NCI-H146 (cell line): Measurements from ENCODE around the gene BECN2.

Source experiments
- DNase-seq: peaks from one replicate; lab custom pipeline; 2025; lab: John Stamatoyannopoulos, UW

The BECN2 gene, protein sequence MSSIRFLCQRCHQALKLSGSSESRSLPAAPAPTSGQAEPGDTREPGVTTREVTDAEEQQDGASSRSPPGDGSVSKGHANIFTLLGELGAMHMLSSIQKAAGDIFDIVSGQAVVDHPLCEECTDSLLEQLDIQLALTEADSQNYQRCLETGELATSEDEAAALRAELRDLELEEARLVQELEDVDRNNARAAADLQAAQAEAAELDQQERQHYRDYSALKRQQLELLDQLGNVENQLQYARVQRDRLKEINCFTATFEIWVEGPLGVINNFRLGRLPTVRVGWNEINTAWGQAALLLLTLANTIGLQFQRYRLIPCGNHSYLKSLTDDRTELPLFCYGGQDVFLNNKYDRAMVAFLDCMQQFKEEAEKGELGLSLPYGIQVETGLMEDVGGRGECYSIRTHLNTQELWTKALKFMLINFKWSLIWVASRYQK

DNA sequence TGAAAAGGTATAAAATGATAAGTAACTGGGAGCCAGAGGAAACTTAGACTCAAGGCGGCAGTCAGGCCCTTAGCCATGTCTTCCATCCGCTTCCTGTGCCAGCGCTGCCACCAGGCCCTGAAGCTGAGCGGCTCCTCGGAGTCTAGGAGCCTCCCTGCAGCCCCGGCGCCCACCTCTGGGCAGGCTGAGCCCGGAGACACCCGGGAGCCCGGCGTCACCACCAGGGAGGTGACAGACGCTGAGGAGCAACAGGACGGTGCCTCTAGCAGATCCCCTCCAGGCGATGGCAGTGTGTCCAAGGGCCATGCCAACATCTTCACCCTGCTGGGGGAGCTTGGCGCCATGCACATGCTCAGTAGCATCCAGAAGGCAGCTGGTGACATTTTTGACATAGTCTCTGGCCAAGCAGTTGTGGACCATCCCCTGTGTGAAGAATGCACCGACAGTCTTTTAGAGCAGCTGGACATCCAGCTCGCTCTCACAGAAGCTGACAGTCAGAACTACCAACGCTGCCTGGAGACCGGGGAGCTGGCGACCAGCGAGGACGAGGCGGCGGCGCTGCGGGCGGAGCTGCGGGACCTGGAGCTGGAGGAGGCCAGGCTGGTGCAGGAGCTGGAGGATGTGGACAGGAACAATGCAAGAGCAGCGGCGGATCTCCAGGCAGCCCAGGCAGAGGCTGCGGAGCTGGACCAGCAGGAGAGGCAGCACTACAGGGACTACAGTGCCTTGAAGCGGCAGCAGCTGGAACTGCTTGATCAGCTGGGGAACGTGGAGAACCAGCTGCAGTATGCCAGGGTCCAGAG lies at the start of gene BECN2:
TSS of gene BECN2 (plus strand) at position 76 of the 803 bp plus-strand sequence. CDS start at position 76, 0 bp downstream.
- DNase-seq = peak; percentile 90

DNA sequence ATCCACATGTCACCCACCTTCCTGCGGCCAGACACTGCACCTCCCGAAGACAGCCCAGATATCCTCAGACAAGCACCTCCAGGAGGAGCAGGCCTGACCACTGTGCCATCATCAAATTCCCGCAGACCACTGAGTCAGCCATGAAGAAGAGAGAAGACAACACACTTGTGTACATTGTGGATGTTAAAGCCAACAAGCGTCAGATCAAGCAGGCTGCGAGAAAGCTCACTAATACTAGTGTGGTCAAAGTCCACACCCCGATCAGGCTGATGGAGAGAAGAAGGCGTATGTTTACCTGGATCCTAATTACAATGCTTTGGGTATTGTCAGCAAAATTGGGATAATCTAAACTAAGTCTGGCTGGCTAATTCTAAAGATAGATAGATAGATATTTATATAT lies 41.4 kb upstream of the BECN2 start:
- DNase-seq = no peak

DNA sequence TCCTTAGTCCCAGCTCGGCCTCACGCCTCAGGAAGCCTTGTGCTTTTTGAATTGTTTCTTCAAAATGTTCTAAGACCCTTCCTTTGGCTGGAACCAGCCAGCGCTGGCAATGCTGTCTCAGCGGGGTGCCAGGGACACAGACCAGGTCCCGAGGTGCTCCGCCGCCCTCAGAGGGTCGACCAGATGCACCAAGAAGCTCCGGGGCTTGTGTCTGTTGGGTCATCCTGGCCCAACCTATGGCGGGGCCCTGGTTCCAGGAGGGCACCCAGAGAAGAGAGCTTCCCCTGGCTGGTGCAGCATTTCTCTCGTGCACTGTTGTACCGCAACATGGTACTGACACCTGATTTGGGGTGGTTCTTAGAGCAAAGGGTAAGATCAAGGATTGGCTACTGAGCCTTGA lies 40.1 kb upstream of the BECN2 start:
- no peak for DNase-seq

DNA sequence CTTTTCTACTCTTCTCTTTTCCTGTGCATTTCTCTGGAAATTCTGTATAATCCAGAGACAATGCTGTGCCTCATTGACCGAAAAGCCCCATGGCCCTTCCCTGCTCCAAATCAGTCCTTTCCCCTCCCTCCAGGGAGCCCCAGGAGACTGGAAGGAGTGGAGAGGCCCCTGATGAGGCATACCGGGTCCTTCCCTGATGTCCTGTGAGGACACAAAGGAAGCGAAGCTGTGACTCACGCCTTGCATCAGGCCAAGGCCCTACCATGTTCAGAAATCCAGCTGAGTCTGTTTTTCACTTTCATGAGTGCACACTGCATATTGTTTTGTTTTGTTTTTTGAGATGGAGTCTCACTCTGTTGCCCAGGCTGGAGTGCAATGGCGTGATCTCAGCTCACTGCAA lies 38.7 kb upstream of the BECN2 start:
- DNase-seq = no peak

DNA sequence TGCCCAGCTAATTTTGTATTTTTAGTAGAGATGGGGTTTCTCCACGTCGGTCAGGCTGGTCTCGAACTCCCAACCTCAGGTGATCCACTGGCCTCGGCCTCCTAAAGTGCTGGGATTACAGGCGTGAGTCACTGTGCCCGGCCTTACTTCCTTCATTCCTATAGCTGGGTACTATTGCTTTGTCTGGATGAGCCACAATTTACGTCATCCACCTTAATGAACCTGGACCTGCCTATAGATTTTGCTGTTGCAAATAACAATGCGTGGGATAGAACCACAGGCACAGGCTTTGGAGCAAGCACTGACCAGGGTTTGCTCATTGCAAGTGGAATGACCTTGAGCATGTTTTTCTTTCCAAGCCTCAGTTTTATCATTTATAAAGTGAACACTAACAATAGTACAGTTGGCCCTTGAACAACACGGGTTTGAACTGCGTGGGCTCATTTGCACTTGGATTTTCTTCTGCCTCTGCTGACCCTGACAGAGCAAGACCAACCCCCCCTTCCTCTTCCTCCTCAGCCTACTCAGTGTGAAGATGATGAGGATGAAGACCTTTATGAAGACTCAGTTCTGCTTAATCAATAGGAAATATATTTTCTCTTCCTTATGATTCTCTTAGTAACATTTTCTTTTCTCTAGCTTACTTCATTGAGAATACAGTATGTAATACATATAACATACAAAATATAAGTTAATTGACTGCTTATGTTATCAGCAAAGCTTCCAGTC lies 33.3 kb upstream of the BECN2 start:
- no peak for DNase-seq

DNA sequence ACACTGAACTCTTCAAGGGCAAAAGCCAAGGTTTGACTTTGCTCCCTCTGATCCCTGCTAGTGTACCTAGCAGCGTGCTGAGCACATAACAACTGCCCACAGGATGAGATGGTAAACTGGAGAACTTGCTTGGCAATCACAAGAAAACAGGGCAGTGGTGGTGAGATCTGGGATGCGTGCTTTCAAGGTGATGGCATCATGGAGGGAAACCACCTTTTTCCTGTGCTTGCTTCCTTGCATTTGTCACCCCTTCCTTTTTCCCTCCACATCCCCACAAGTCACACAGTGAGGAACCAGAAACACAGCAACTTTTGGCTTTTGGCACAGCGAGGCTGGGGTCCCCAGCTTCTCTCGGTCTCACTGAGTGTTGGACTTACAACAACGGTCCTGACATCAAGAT lies 31.4 kb upstream of the BECN2 start:
- DNase-seq = no peak

DNA sequence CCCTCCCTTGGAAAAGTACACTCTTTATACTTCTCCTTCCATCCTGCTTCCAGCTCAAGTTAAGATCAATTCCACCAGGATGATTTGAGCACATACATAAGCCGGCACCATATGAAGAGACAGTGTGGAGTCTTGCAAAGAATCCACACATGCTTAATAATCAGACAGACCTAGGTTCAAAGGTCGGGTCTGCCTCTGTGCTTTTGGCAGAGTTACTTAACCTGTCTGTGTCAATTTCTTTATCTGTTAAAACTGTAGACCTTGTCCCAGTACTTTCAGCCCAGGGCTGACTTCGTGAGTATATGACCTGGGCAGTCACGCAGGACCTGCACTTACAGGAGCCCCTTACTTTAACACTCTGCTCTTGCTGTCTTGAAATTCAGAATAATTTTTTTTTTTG lies 30.2 kb upstream of the BECN2 start:
- DNase-seq = no peak

DNA sequence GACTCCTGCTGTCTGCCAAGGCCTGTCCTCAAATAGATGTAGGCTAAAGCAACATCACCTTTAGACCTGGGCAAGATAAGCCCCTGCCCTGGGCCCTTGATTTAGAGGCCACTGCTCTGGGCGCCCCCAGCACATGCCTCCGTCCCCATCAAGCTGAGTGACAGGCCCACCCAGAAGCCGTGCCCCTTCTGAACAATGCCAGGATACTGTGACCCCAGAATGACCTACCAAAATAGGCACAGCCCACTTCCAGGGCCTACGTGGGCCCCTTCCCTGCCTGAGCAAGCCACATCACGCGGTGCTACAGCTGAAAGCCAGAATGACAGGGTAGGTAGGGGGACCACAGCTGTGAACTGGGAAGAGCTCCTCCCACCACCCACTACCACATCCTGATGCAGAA lies 24.7 kb upstream of the BECN2 start:
- DNase-seq = no peak

DNA sequence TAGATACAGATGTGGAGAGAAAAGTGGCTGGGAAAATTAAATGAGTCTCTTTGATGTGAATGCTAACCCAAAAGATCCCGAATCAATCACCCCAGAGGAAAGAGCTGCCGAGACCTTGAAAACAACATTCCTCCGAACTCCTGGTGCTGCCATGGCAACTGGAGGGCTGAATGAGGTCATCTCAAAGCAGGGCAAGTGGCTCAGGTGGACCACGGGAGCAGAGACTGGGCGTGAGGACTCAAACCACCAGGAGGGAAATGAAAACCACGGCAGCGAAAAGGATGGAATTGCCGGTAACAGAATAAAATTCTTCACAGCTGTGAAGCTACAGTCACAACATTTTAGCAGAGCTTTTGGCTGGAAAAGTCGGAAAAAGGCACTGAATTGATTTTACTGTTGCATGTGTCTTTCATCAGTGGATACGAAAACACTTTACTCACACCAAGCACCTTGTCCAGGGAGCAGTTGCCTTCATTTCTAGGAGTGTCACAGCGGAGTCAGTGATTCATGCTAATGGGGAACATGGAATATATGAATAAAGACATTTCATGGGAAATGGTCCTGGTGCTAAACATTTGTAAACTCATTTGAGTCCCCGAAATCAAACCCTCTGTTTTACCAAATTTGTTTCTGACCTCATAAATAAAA lies 23.2 kb upstream of the BECN2 start:
- peak; percentile 74 for DNase-seq

DNA sequence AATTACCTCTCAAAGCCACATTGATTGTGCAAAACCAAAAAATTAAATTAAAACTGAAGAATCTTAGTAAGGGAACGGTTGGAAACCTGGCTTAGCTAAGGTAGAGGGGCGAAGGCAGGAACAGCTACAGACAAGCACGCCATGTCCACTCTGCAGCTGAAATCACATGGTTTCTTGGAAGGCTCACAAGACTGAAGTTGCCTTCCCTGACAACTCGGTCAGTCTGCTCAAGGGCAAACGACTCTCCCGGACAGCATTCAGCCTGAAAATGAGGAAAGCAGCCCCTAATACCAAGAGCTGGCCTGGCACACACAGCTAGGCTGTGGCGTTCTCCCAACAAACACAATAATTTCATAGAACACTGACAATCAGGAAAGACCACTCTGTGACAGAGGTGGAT lies 22.7 kb upstream of the BECN2 start:
- DNase-seq = no peak

DNA sequence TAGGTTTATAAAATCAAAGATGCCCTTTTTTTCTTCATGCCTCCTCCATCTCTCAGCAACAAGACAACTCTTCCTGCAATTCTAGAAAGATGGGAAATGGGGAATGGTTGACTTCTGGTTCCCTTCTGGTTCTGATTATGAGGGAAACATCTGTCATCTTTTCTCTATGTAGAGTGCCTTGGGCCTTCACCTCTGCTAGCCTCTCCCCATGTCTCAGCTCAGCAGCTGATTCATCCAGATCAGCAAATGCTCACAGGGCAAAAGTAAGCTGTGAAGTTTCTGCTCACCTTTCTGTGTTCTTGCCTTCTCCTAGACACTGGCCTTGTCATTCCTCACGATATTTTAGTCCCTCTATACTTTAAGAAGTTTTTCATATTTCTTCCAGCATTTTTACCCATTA lies 17.8 kb upstream of the BECN2 start:
- no peak for DNase-seq

DNA sequence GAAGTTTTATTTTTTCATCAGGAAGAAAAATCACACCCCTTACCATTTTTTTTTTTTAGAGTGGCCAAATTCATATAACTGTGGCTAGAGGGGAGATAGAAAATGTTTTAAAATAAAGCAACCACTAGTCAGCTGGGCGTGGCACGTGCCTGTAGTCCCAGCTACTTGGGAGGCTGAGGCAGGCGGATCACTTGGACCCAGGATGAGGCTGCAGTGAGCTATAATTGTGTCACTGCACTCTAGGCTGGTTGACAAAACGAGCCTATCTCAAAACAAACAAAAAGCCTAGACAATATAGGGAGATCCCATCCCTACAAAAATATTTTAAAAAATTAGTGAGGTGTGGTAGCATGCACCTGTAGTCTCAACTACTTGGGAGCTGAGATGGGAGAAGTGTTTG lies 14.8 kb upstream of the BECN2 start:
- no peak for DNase-seq

DNA sequence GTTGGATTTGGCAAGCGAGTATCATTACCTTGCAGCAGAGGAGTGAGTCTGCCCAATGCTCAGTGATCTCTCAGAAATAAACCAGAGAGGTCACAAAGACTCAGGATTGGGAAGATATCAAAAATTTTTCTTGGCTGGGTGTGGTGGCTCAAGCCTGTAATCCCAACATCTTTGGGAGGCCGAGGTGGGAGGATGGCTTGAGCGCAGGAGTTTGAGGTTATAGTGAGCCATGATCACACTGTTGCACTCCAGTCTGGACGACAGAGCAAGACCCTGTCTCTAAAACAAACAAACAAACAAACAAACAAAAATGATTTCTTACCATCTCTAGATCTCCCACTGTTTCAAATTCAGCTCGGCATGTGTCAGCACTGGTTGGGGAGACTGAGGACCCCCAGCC lies 13.3 kb upstream of the BECN2 start:
- no peak for DNase-seq

DNA sequence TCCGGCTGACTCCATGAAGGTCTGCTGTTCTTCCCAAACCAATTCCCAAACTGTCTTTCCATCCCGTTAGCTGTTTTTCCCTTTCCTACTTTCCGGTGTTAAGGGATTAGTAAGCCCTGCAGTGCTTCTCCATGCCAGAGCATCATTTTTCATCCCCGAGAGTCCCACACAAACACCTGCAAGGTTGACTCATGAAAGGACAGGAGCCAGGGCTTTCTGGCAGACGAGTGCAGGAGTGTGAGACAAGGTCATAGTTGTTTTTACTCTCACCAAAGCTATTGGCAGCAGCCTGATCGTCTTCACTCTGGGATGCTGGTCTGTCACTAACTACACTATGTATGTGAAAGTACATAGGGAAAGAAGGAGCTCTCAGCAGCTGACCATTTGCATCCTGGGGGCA lies 10.2 kb upstream of the BECN2 start:
- no peak for DNase-seq

DNA sequence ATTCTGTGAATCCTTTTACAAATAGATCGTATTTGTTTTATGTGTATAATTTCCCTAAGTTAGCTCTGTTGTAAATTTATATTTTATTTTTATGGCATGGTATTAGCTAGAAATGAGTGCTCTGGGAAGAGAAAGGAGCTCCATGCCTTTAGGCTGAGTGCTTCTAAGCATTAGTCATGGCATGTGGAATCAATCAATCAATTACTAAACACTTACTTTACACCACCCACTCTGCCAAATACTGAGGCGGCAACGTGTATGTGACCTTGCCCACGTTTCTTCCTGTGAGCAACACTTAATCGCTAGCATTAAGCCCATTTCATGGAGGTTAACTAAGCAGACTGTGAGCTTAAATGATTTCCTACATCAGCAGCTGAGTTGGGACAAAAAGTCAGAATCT lies 7.2 kb upstream of the BECN2 start:
- DNase-seq = no peak

DNA sequence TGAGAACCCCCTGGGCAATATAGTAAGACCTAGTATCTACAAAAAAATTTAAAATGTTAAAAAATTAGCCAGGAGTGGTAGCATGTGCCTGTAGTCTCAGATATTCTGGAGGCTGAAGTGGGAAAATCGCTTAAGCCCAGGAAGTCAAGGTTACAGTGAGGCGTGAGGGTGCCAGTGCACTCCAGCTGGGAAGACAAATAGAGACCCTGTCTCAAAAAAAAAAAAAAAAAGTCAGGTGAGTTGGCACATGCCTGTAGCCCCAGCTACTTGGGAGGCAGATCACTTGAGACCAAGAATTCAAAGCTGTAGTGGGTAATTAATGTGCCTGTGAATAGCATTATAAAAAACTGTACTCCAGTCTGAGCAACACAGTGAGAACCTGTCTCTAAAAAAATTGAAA lies 4.6 kb downstream of the BECN2 start:
- DNase-seq = peak; percentile 54

DNA sequence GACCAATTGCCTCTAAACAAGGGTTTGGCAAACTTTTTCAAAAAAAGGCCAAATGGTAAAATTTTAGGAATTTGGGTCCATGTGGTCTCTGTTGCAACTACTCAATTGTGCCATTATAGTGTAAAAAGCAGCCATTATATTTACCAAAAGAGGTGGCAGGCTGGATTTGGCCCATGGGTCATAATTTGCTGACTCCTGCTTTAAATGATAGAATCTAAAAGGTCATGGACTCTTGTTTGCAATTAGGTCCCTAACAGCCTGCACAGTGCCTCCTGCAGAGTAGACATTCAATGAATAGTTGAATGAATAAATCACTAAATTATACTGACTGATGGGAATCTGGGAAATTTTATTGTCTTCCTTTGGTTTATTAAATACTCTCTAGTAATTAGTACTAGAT lies 6.2 kb downstream of the BECN2 start:
- DNase-seq = no peak

DNA sequence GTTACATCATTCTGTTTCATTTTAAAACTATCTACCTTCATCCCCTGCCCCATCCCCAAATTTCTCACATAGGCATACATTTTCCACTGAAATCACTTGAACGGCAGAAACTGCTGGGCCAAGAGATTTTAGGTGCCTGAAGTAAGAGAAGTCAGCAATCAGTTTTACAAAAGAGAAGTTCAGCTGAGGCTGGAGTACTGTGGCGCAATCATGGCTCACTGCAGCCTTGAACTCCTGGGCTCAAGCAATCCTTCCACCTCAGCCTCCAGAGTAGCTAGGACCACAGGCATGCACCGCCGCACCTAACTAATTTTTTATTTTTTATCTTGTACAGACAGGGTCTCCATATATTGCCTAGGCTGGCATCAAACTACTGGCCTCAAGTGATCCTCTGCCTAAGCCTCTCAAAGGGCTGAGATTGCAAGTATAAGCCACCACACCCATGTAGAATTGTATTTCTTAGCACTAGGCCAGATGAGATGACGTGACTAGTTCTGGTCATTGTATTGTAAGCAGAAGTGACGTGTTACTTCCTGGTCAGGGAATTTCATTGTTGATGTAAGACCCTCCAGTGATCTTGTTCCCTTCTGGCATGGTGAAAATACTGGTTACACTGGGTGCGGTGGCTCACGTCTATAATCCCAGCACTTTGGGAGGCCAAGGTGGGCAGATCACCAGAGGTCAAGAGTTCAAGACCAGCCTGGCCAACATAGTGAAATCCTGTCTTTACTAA lies 7.1 kb downstream of the BECN2 start:
- DNase-seq = no peak

DNA sequence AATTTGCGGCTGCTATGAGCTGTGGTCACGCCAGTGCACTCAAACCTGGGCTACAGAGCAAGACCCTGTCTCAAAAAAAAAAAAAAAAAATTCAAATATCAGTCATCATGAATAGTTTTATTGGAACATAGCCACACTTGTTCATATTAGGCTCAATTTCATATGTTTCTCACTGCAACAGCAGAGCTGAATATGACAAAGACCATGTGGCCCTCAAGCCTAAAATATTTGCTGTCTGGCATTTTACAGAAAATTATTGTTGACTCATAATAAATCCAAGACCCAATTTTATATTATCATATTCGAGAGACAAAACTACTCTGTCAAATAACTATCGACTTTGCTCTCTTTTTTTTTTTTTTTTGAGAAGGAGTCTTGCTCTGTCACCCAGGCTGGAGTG lies 11.0 kb downstream of the BECN2 start:
- DNase-seq = no peak

DNA sequence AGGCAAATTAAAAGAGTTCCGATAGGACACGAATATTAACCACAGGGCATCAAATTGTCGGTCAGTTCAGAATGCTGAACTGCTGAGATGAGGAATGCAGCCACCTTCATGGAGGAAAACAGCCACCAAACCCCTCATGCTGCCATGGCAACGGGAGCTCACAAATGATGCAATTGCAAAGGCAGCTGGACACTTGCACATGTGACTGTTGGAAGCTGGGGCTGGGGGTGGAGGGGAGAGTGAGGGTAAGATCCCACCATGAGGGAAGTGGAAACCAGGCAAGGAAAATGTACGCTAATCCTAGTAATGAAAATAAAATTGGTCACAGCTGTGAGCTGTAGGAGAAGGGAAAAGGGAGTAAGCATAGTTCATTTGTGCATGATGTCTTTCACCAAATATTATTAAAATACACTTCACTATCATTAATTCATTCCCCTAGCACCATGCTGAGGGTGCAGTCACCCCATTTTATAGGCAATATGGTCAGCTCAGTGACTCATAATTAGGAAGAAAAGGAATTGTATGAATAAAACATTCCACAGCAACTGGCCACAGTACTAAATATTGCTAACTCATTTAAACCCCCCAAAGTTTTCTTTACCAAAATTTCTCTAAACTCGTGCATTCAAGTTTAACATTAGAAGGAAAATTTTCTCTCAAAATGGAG lies 15.3 kb downstream of the BECN2 start:
- peak; percentile 78 for DNase-seq

DNA sequence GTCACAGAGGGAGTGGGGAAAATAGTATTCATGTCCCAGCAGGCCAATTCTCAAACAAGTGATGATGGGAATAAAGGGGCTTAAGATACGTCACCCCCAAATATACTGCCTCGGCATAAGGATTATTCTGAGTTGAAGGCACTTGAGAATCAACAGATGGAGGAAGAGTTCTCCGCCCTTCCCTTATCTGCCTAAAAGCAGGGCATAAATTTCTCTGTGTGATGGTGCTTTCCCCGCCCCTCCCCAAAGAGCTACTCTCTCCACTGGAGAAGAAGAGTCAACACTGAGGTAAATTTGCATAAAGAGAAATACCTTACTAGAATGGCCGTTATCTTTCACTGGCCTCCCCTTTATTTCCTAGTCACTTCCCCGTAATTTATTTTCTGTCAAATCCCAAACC lies 18.7 kb downstream of the BECN2 start:
- DNase-seq = no peak
